Liver (tissue), 9 donors: ENCODE measurements around the gene HNRNPC. TPM values are rescaled to one million over a fixed set of nuclear protein-coding genes. Genes with fewer than 3 reads are reported as not detected.

ENCODE experiments used
- DNase-seq: peaks from one replicate; pipeline ENCODE4 v3.0.0-alpha.2; 2017; ENCODE audit warnings: low spot score
- H3K27ac ChIP-seq, 2 donors: one replicate each; pipeline ENCODE4 v1.7.0; 2013; ENCODE audit warnings: inconsistent platforms in 2 of 2, low read length in 2 of 2, control low read depth in 1 of 2, low read depth in 1 of 2, mild to moderate bottlenecking in 1 of 2
- H3K27me3 ChIP-seq, 4 donors: one replicate each; pipeline versions ENCODE4 v1.6.1 to v1.7.0; 2013; ENCODE audit warnings: low read length in 3 of 4, inconsistent platforms in 1 of 4, mild to moderate bottlenecking in 1 of 4, moderate library complexity in 1 of 4; ENCODE audit not compliant: control insufficient read depth in 4 of 4, insufficient read depth in 4 of 4
- H3K36me3 ChIP-seq, 4 donors: one replicate each; pipeline versions ENCODE4 v1.6.1 to v1.7.0; 2013; ENCODE audit warnings: low read length in 3 of 4, mild to moderate bottlenecking in 3 of 4, low read depth in 1 of 4, moderate library complexity in 1 of 4; ENCODE audit not compliant: control insufficient read depth in 4 of 4, insufficient read depth in 3 of 4
- H3K4me1 ChIP-seq, 4 donors: one replicate each; pipeline versions ENCODE4 v1.6.1 to v1.7.0; 2013; ENCODE audit warnings: low read length in 3 of 4, mild to moderate bottlenecking in 3 of 4, moderate library complexity in 1 of 4; ENCODE audit not compliant: control insufficient read depth in 4 of 4, insufficient read depth in 4 of 4
- H3K4me3 ChIP-seq, 3 donors: one replicate each; pipeline versions ENCODE4 v1.6.1 to v1.7.0; 2013; ENCODE audit warnings: low read length in 3 of 3, control low read depth in 1 of 3, low read depth in 1 of 3, mild to moderate bottlenecking in 1 of 3
- H3K9ac ChIP-seq, 2 donors: one replicate each; pipeline ENCODE4 v1.7.0; 2013; ENCODE audit warnings: low read length in 2 of 2, mild to moderate bottlenecking in 2 of 2, moderate library complexity in 2 of 2, control low read depth in 1 of 2, low read depth in 1 of 2
- H3K9me3 ChIP-seq, 4 donors: one replicate each; pipeline versions ENCODE4 v1.6.1 to v1.7.0; 2013; ENCODE audit warnings: low read length in 3 of 4; ENCODE audit not compliant: control insufficient read depth in 4 of 4
- ATF3 ChIP-seq: IDR thresholded peaks from 2 replicates; pipeline ENCODE4 v1.6.1; 2016; ENCODE audit warnings: antibody characterized with exemption
- CTCF ChIP-seq: fragments of 150-350 bp; IDR thresholded peaks from 2 replicates; pipeline ENCODE4 v1.5.1; 2017; ENCODE audit warnings: improper control_type of control experiment, low read depth, low read length; ENCODE audit not compliant: missing input control
- EGR1 ChIP-seq, 2 donors: IDR thresholded peaks; 2 replicates each; pipeline ENCODE4 v1.6.1; 2016 to 2018; ENCODE audit warnings: antibody characterized with exemption in 2 of 2, low read depth in 2 of 2
- FOXA1 ChIP-seq: IDR thresholded peaks from 2 replicates; pipeline ENCODE4 v1.6.1; 2016; ENCODE audit warnings: antibody characterized with exemption
- FOXA2 ChIP-seq: IDR thresholded peaks from 2 replicates; pipeline ENCODE4 v1.6.1; 2016; ENCODE audit warnings: antibody characterized with exemption
- GABPA ChIP-seq, 2 donors: IDR thresholded peaks in 1 of 2; conservative IDR thresholded peaks in 1 of 2; 2 replicates each; pipeline ENCODE4 v1.6.1; 2016; ENCODE audit warnings: antibody characterized with exemption in 2 of 2, mild to moderate bottlenecking in 1 of 2, moderate library complexity in 1 of 2
- HNF4A ChIP-seq, 2 donors: conservative IDR thresholded peaks; 2 replicates each; pipeline ENCODE4 v1.6.1; 2016; ENCODE audit warnings: antibody characterized with exemption in 2 of 2, mild to moderate bottlenecking in 2 of 2
- HNF4G ChIP-seq: IDR thresholded peaks from 2 replicates; pipeline ENCODE4 v1.6.1; 2016; ENCODE audit warnings: antibody characterized with exemption
- JUND ChIP-seq, 2 donors: IDR thresholded peaks; 2 replicates each; pipeline ENCODE4 v1.6.1; 2016; ENCODE audit warnings: antibody characterized with exemption in 2 of 2
- MAX ChIP-seq: IDR thresholded peaks from 2 replicates; pipeline ENCODE4 v1.6.1; 2016; ENCODE audit warnings: antibody characterized with exemption
- NR2F2 ChIP-seq: IDR thresholded peaks from 2 replicates; pipeline ENCODE4 v1.6.1; 2016; ENCODE audit warnings: antibody characterized with exemption
- RAD21 ChIP-seq, 2 donors: IDR thresholded peaks; 2 replicates each; pipeline ENCODE4 v1.6.1; 2016; ENCODE audit warnings: antibody characterized with exemption in 2 of 2, mild to moderate bottlenecking in 2 of 2
- RXRA ChIP-seq, 2 donors: IDR thresholded peaks; 2 replicates each; pipeline ENCODE4 v1.6.1; 2017 to 2018; ENCODE audit warnings: antibody characterized with exemption in 2 of 2, mild to moderate bottlenecking in 1 of 2
- SP1 ChIP-seq: IDR thresholded peaks from 2 replicates; pipeline ENCODE4 v1.6.1; 2018; ENCODE audit warnings: antibody characterized with exemption, mild to moderate bottlenecking
- TAF1 ChIP-seq: conservative IDR thresholded peaks from 2 replicates; pipeline ENCODE4 v1.6.1; 2016; ENCODE audit warnings: antibody characterized with exemption, mild to moderate bottlenecking
- YY1 ChIP-seq: IDR thresholded peaks from 2 replicates; pipeline ENCODE4 v1.6.1; 2016; ENCODE audit warnings: antibody characterized with exemption, mild to moderate bottlenecking
- WGBS: extraction: QIAGEN DNeasy Blood & Tissue Kit; methylation state at CpG from one replicate; pipeline ENCODE4 v1.1.7; 2013; 5-methylcytosine and 5-hydroxymethylcytosine counted together
- polyA plus RNA-seq, 2 donors: library from polyadenylated mRNA; stranded (reverse) in 1 of 2; unstranded in 1 of 2; fragments of 200-250 nt in 1 of 2; fragments of >200 nt in 1 of 2; fragmentation: Nextera tagmentation in 1 of 2; extraction: Ambion mirVana in 1 of 2; gene quantifications; one replicate each; pipeline versions ENCODE4 v1.2.1 to v1.2.3, GENCODE V29; 2013 to 2015
- total RNA-seq, 2 donors: library from RNA; depleted of rRNA; stranded (reverse); fragments of >200 nt; gene quantifications; one replicate each; pipeline ENCODE4 v1.2.3, GENCODE V29; 2014
- donor health status: healthy.
- donor health status: healthy.
- donor health status: healthy.
- donor health status: healthy.
- donor health status: healthy.

The HNRNPC gene
- total and polyA plus RNA-seq, 4 donors, result 119 to 384 (median 270) TPM

DNA sequence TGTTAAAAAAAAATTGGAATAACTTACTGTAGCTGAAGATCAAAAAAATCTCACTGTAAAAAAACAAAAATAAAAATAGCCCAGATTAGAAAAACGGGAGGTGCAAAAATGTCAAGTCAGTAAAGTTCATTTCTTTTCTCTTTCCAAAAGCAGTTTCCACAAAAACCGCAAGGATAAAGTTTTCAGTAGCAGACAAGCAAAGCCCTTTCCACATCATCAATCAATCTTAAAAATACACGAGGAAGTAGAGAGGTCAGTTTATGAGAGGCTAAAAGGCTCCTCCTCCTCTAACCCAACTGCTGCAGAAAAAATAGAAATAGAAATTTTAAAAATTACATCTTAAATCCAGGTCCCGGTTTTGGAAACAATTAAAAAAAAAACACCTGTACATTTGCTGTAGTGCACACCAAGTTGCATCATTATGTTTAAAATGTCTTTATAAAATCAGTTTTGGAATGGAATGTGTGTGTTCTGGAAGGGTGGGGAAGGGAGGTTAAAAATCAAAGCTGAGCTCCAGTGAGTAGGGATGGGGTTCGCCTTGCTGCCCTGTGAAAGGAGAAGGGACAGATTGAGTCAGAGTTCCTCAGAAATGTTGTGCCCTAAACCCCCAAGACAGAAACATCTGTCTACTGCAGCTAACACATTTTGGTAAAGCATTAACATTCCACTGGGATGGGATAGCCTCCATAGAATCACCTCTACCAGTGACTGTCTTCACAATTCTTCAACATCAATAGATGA, 5.8 kb downstream of the HNRNPC start:
- Histone ChIP-seq H3K27me3 (no peaks in the 10 kb centered on the region), H3K4me1 (peaks cover 20 to 56% (median 44%) of the 10 kb centered on the region in 4 donors), H3K36me3 (peaks cover 11 to 52% (median 41%) of the 10 kb centered on the region in 4 donors), H3K9me3 (no peaks in the 10 kb centered on the region), H3K27ac (peak overlapping the region; percentile 67 to 78), H3K9ac (peak overlapping the region in 1 of 2 donors; percentile 20), H3K4me3 (no peak overlapping the region)
- WGBS, result 32% methylated on average over 5 of the region's 5 CpGs
- no peak for DNase-seq
- TF ChIP-seq JUND (IDR thresholded peaks at IDR 0.05), result no peak
- TF ChIP-seq HNF4A (conservative IDR thresholded peaks at IDR 0.05), result no peak
- TF ChIP-seq HNF4G, result no peak
- no peak for TF ChIP-seq MAX
- no peak for TF ChIP-seq GABPA (IDR thresholded peaks at IDR 0.05 in 1 of 2, conservative IDR thresholded peaks at IDR 0.05 in 1 of 2)
- no peak for TF ChIP-seq CTCF
- TF ChIP-seq SP1, result no peak
- no peak for TF ChIP-seq FOXA2
- TF ChIP-seq ATF3, result no peak
- TF ChIP-seq NR2F2, result no peak
- TF ChIP-seq YY1, result no peak
- no peak for TF ChIP-seq RAD21 (IDR thresholded peaks at IDR 0.05)
- TF ChIP-seq EGR1 (IDR thresholded peaks at IDR 0.05; ENCODE audit: low read depth in 2 of 2), result no peak
- TF ChIP-seq TAF1, result no peak
- TF ChIP-seq RXRA (IDR thresholded peaks at IDR 0.05), result no peak
- TF ChIP-seq FOXA1, result no peak

- peaks cover 14 to 57% (median 44%) of the 10 kb centered on the region in 4 donors for H3K36me3 ChIP-seq
- H3K4me1 ChIP-seq, result peaks cover 26 to 58% (median 50%) of the 10 kb centered on the region in 4 donors
- no peak overlapping the region for H3K27ac ChIP-seq
Measured at GRCh38 chr14:21262410-21262809, 6.8 kb downstream of the HNRNPC start.

More at GRCh38 chr14:21262410-21262809, 6.8 kb downstream of the HNRNPC start:
- WGBS, result 67% methylated on average over 3 of the region's 3 CpGs
- Histone ChIP-seq H3K27me3 (no peaks in the 10 kb centered on the region), H3K9ac (no peak overlapping the region), H3K4me3 (no peak overlapping the region), H3K9me3 (no peaks in the 10 kb centered on the region)
- DNase-seq, result no peak
- TF ChIP-seq HNF4A (conservative IDR thresholded peaks at IDR 0.05) (no peak), EGR1 (IDR thresholded peaks at IDR 0.05; ENCODE audit: low read depth in 2 of 2) (no peak), HNF4G (no peak), YY1 (no peak), JUND (IDR thresholded peaks at IDR 0.05) (no peak), ATF3 (no peak), NR2F2 (no peak), FOXA1 (no peak), RXRA (IDR thresholded peaks at IDR 0.05) (no peak), RAD21 (IDR thresholded peaks at IDR 0.05) (no peak)
